ENCODE data around the gene ANKRD33.

Gene ANKRD33

GRCh38 chr12:51840966-51841365, 46.9 kb upstream of the ANKRD33 start:
- no peaks in the 10 kb centered on the region for H3K4me1 ChIP-seq (ENCODE audit: low read length)

DNA sequence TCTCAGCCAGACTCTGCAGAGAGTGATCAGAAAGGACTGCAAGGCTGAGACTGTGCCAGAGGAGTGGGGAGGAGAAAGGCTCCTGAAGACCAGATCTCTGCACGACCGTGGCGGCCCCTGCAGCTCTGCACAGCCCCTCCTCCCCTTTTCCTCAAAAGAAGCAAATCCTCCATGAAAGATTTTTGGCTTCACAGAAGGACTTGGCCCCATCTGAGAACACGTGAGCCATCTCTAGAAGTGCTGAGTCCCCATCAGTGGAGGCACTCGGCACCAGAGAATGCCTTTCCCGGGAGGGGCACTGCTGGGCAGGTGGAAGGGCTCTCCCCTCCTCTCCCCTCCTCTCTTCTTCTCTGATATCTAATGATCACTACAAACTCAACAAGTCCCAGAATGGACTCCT, 46.2 kb upstream of the ANKRD33 start:
- H3K4me2 ChIP-seq (ENCODE audit: low read depth, low read length): no peak overlapping the region
- H3K4me1 ChIP-seq (ENCODE audit: low read length): no peaks in the 10 kb centered on the region
- H3K9me3 ChIP-seq (replicated peaks; ENCODE audit: insufficient read depth, low read length): no peaks in the 10 kb centered on the region
- no peaks in the 10 kb centered on the region for H3F3A ChIP-seq (ENCODE audit: insufficient read depth, low read length)
- no peaks in the 10 kb centered on the region for H3K9me2 ChIP-seq (replicated peaks; ENCODE audit: insufficient read depth, low read length)
- H4K20me1 ChIP-seq (ENCODE audit: insufficient read depth, low read length): no peaks in the 10 kb centered on the region
- H3K9ac ChIP-seq (ENCODE audit: low read length): no peak overlapping the region
- no peak overlapping the region for H2AFZ ChIP-seq (ENCODE audit: low read length)
- no peaks in the 10 kb centered on the region for H3K36me3 ChIP-seq (replicated peaks; ENCODE audit: insufficient read depth, low read length)
- no peaks in the 10 kb centered on the region for H3K79me2 ChIP-seq (ENCODE audit: low read length)
- H3K4me3 ChIP-seq (ENCODE audit: low read length): no peak overlapping the region
- no peak overlapping the region for H3K27ac ChIP-seq (ENCODE audit: low read length)
- no peak for DNase-seq
- H3K27me3 ChIP-seq (replicated peaks; ENCODE audit: insufficient read depth, low read length): peaks cover 94% of the 10 kb centered on the region
- TF ChIP-seq EZH2phosphoT487 (IDR thresholded peaks at IDR 0.05; ENCODE audit: low read length) (no peak), CTCF (IDR thresholded peaks at IDR 0.05; ENCODE audit: low read length) (no peak), EZH2 (optimal IDR thresholded peaks at IDR 0.05; ENCODE audit: low read depth, low read length) (no peak)

More at GRCh38 chr12:51840966-51841365, 46.9 kb upstream of the ANKRD33 start:
- H3K27me3 ChIP-seq (replicated peaks; ENCODE audit: insufficient read depth, low read length): peaks cover 93% of the 10 kb centered on the region
- no peaks in the 10 kb centered on the region for H3F3A ChIP-seq (ENCODE audit: insufficient read depth, low read length)
- H3K79me2 ChIP-seq (ENCODE audit: low read length): no peaks in the 10 kb centered on the region
- TF ChIP-seq EZH2phosphoT487 (IDR thresholded peaks at IDR 0.05; ENCODE audit: low read length): no peak
- no peak for TF ChIP-seq EZH2 (optimal IDR thresholded peaks at IDR 0.05; ENCODE audit: low read depth, low read length)
- TF ChIP-seq CTCF (IDR thresholded peaks at IDR 0.05; ENCODE audit: low read length): no peak
- no peak overlapping the region for H3K4me3 ChIP-seq (ENCODE audit: low read length)
- H2AFZ ChIP-seq (ENCODE audit: low read length): no peak overlapping the region
- no peaks in the 10 kb centered on the region for H4K20me1 ChIP-seq (ENCODE audit: insufficient read depth, low read length)
- no peaks in the 10 kb centered on the region for H3K9me2 ChIP-seq (replicated peaks; ENCODE audit: insufficient read depth, low read length)
- no peak overlapping the region for H3K9ac ChIP-seq (ENCODE audit: low read length)
- DNase-seq: no peak
- no peaks in the 10 kb centered on the region for H3K9me3 ChIP-seq (replicated peaks; ENCODE audit: insufficient read depth, low read length)
- H3K27ac ChIP-seq (ENCODE audit: low read length): no peak overlapping the region
- H3K4me2 ChIP-seq (ENCODE audit: low read depth, low read length): no peak overlapping the region
- H3K36me3 ChIP-seq (replicated peaks; ENCODE audit: insufficient read depth, low read length): no peaks in the 10 kb centered on the region

- H3K27me3 ChIP-seq (replicated peaks; ENCODE audit: insufficient read depth, low read length): peaks cover 87% of the 10 kb centered on the region
- H3K79me2 ChIP-seq (ENCODE audit: low read length): no peaks in the 10 kb centered on the region
- no peak overlapping the region for H3K4me3 ChIP-seq (ENCODE audit: low read length)
- no peak for DNase-seq
- H3K27ac ChIP-seq (ENCODE audit: low read length): no peak overlapping the region
- no peaks in the 10 kb centered on the region for H3K9me2 ChIP-seq (replicated peaks; ENCODE audit: insufficient read depth, low read length)
- no peaks in the 10 kb centered on the region for H3K9me3 ChIP-seq (replicated peaks; ENCODE audit: insufficient read depth, low read length)
- no peaks in the 10 kb centered on the region for H4K20me1 ChIP-seq (ENCODE audit: insufficient read depth, low read length)
- H3K9ac ChIP-seq (ENCODE audit: low read length): no peak overlapping the region
- H2AFZ ChIP-seq (ENCODE audit: low read length): no peak overlapping the region
- TF ChIP-seq EZH2phosphoT487 (IDR thresholded peaks at IDR 0.05; ENCODE audit: low read length) (no peak), EZH2 (optimal IDR thresholded peaks at IDR 0.05; ENCODE audit: low read depth, low read length) (no peak)
- no peaks in the 10 kb centered on the region for H3K4me1 ChIP-seq (ENCODE audit: low read length)
- no peaks in the 10 kb centered on the region for H3F3A ChIP-seq (ENCODE audit: insufficient read depth, low read length)
- H3K4me2 ChIP-seq (ENCODE audit: low read depth, low read length): no peak overlapping the region
- no peaks in the 10 kb centered on the region for H3K36me3 ChIP-seq (replicated peaks; ENCODE audit: insufficient read depth, low read length)
Measured at GRCh38 chr12:51844854-51845253, 43.0 kb upstream of the ANKRD33 start.

GRCh38 chr12:51845482-51845881, 42.4 kb upstream of the ANKRD33 start:
- no peaks in the 10 kb centered on the region for H3K36me3 ChIP-seq (replicated peaks; ENCODE audit: insufficient read depth, low read length)
- peaks cover 90% of the 10 kb centered on the region for H3K27me3 ChIP-seq (replicated peaks; ENCODE audit: insufficient read depth, low read length)
- no peak overlapping the region for H3K4me3 ChIP-seq (ENCODE audit: low read length)
- no peak overlapping the region for H3K9ac ChIP-seq (ENCODE audit: low read length)
- H4K20me1 ChIP-seq (ENCODE audit: insufficient read depth, low read length): no peaks in the 10 kb centered on the region
- no peak overlapping the region for H3K27ac ChIP-seq (ENCODE audit: low read length)
- H3F3A ChIP-seq (ENCODE audit: insufficient read depth, low read length): no peaks in the 10 kb centered on the region
- H3K4me1 ChIP-seq (ENCODE audit: low read length): no peaks in the 10 kb centered on the region
- no peaks in the 10 kb centered on the region for H3K79me2 ChIP-seq (ENCODE audit: low read length)
- H3K4me2 ChIP-seq (ENCODE audit: low read depth, low read length): no peak overlapping the region
- DNase-seq: no peak
- TF ChIP-seq CTCF (IDR thresholded peaks at IDR 0.05; ENCODE audit: low read length): no peak
- no peak for TF ChIP-seq EZH2 (optimal IDR thresholded peaks at IDR 0.05; ENCODE audit: low read depth, low read length)
- no peaks in the 10 kb centered on the region for H3K9me2 ChIP-seq (replicated peaks; ENCODE audit: insufficient read depth, low read length)
- no peaks in the 10 kb centered on the region for H3K9me3 ChIP-seq (replicated peaks; ENCODE audit: insufficient read depth, low read length)
- no peak overlapping the region for H2AFZ ChIP-seq (ENCODE audit: low read length)
